Measurements from ENCODE around the gene TDRD3. TPM values are rescaled to one million over a fixed set of nuclear protein-coding genes. Genes with fewer than 3 reads are reported as not detected.

TDRD3 gene
- 4.6 to 7.1 TPM (median 5.9 TPM) in 5 replicates for total RNA-seq (2022; extraction: Qiagen RNA extraction; ENCODE audit: low read depth)

GRCh38 chr13:60396783-60397703 is at the start of gene TDRD3:
Gene TDRD3, plus strand, starts transcription at chr13:60397220. Its CDS starts 145 bp downstream, at chr13:60397365.

Other genes starting within 250 kb of the TDRD3 start
- 6.4 to 10.1 TPM (median 9.2 TPM) in 5 replicates for gene DIAPH3, start 233.3 kb upstream of the TDRD3 start, total RNA-seq (2022; extraction: Qiagen RNA extraction; ENCODE audit: low read depth)

Data from A549 treated with DMSO at 1 μM for 4 hours (cell line).